Mucosa of stomach (tissue), 1 donor: ENCODE measurements around the gene CBX5.
A peak's percentile ranks its signal among the peaks of the same experiment; 100 is the strongest.
"Not testable (repeated sequence)": the region's sequence is repeated elsewhere in the genome, so short reads cannot be mapped to it uniquely, and the experiment has no call there.

ENCODE experiments used
- H3K27me3 ChIP-seq: one replicate; pipeline ENCODE4 v1.7.0; 2013; ENCODE audit warnings: mild to moderate bottlenecking, low read length; ENCODE audit not compliant: control insufficient read depth, insufficient read depth
- H3K36me3 ChIP-seq: one replicate; pipeline ENCODE4 v1.7.0; 2013; ENCODE audit warnings: low read length; ENCODE audit not compliant: control insufficient read depth, insufficient read depth
- H3K4me1 ChIP-seq: one replicate; pipeline ENCODE4 v1.7.0; 2013; ENCODE audit warnings: mild to moderate bottlenecking, low read length; ENCODE audit not compliant: control insufficient read depth, insufficient read depth
- H3K4me3 ChIP-seq: one replicate; pipeline ENCODE4 v1.7.0; 2013; ENCODE audit warnings: low read length
- H3K9ac ChIP-seq: one replicate; pipeline ENCODE4 v1.7.0; 2013; ENCODE audit warnings: mild to moderate bottlenecking, low read length, moderate library complexity
- H3K9me3 ChIP-seq: one replicate; pipeline ENCODE4 v1.7.0; 2013; ENCODE audit warnings: mild to moderate bottlenecking, low read length, moderate library complexity; ENCODE audit not compliant: control insufficient read depth
- donor health status: Pancreatic carcinoma.

The CBX5 gene

GRCh38 chr12:54287261-54288157 lies 7.6 kb upstream of the CBX5 start:
- peaks cover 21% of the 10 kb centered on the region for H3K36me3 ChIP-seq
- H3K27me3 ChIP-seq: no peaks in the 10 kb centered on the region
- H3K9me3 ChIP-seq: no peaks in the 10 kb centered on the region
- H3K4me3 ChIP-seq: no peak overlapping the region
- H3K9ac ChIP-seq: no peak overlapping the region
- H3K4me1 ChIP-seq: peaks cover 51% of the 10 kb centered on the region

GRCh38 chr12:54286042-54287030 lies 6.4 kb upstream of the CBX5 start:
- H3K4me1 ChIP-seq: peaks cover 51% of the 10 kb centered on the region
- H3K9ac ChIP-seq: peak overlapping the region; percentile 17
- H3K4me3 ChIP-seq: no peak overlapping the region
- H3K9me3 ChIP-seq: no peaks in the 10 kb centered on the region
- peaks cover 21% of the 10 kb centered on the region for H3K36me3 ChIP-seq
- H3K27me3 ChIP-seq: no peaks in the 10 kb centered on the region

- H3K36me3 ChIP-seq: peaks cover 21% of the 10 kb centered on the region
Observed at GRCh38 chr12:54285150-54286041, 5.5 kb upstream of the CBX5 start.

GRCh38 chr12:54284070-54284780 lies 4.3 kb upstream of the CBX5 start:
- Histone ChIP-seq H3K9ac (peak overlapping the region; percentile 2), H3K36me3 (peaks cover 21% of the 10 kb centered on the region), H3K4me1 (peaks cover 51% of the 10 kb centered on the region)
- not testable (repeated sequence) for H3K27me3 ChIP-seq, H3K9me3 ChIP-seq, H3K4me3 ChIP-seq

More at GRCh38 chr12:54285150-54286041, 5.5 kb upstream of the CBX5 start:
- Histone ChIP-seq H3K27me3 (no peaks in the 10 kb centered on the region), H3K4me3 (no peak overlapping the region), H3K9me3 (no peaks in the 10 kb centered on the region), H3K9ac (peak overlapping the region; percentile 17), H3K4me1 (peaks cover 51% of the 10 kb centered on the region)

- Histone ChIP-seq H3K4me3 (no peak overlapping the region), H3K9me3 (no peaks in the 10 kb centered on the region), H3K36me3 (peaks cover 21% of the 10 kb centered on the region), H3K9ac (peak overlapping the region; percentile 12), H3K4me1 (peaks cover 46% of the 10 kb centered on the region), H3K27me3 (no peaks in the 10 kb centered on the region)
Observed at GRCh38 chr12:54282949-54283593, 3.1 kb upstream of the CBX5 start.

- not testable (repeated sequence) for H3K27me3 ChIP-seq, H3K9me3 ChIP-seq
- Histone ChIP-seq H3K36me3 (peaks cover 11% of the 10 kb centered on the region), H3K4me3 (peak overlapping the region; percentile 61), H3K9ac (peak overlapping the region; percentile 75), H3K4me1 (peaks cover 35% of the 10 kb centered on the region)
Observed at GRCh38 chr12:54281694-54282093, 1.8 kb upstream of the CBX5 start.

GRCh38 chr12:54281261-54281638 lies 1.3 kb upstream of the CBX5 start:
- Histone ChIP-seq H3K9ac (peak overlapping the region; percentile 75), H3K4me3 (peak overlapping the region; percentile 61), H3K36me3 (peaks cover 11% of the 10 kb centered on the region), H3K4me1 (peaks cover 30% of the 10 kb centered on the region)
- not testable (repeated sequence) for H3K9me3 ChIP-seq, H3K27me3 ChIP-seq

- Histone ChIP-seq H3K4me3 (peak within 1 kb of the TSS; percentile 61), H3K4me1 (peaks cover 25% of the 10 kb centered on the region), H3K36me3 (peaks cover 11% of the 10 kb centered on the region), H3K27me3 (no peaks in the 10 kb centered on the region), H3K9ac (peak within 1 kb of the TSS; percentile 75), H3K9me3 (no peaks in the 10 kb centered on the region)
Observed at GRCh38 chr12:54280468-54281260, 742 bp upstream of the CBX5 start, which contains the start of gene HNRNPA1. Gene HNRNPA1 (plus strand): TSS chr12:54280726. CDS start chr12:54280808, 82 bp downstream.

GRCh38 chr12:54279227-54279631 lies 693 bp downstream of the CBX5 start:
- Histone ChIP-seq H3K9me3 (no peaks in the 10 kb centered on the region), H3K4me3 (peak overlapping the region; percentile 42), H3K4me1 (peaks cover 22% of the 10 kb centered on the region), H3K27me3 (no peaks in the 10 kb centered on the region), H3K36me3 (peaks cover 10% of the 10 kb centered on the region), H3K9ac (peak overlapping the region; percentile 73)

GRCh38 chr12:54277823-54278276 lies 2.1 kb downstream of the CBX5 start:
- H3K9ac ChIP-seq: peak overlapping the region; percentile 73
- H3K27me3 ChIP-seq: no peaks in the 10 kb centered on the region
- H3K36me3 ChIP-seq: no peaks in the 10 kb centered on the region
- no peak overlapping the region for H3K4me3 ChIP-seq
- peaks cover 9% of the 10 kb centered on the region for H3K4me1 ChIP-seq
- no peaks in the 10 kb centered on the region for H3K9me3 ChIP-seq
